ENCODE measurements around the gene HIF1A. TPM values are rescaled to one million over a fixed set of nuclear protein-coding genes. Genes with fewer than 3 reads are reported as not detected.
A peak's percentile ranks its signal among the peaks of the same experiment; 100 is the strongest.
"Not testable (repeated sequence)": the region's sequence is repeated elsewhere in the genome, so short reads cannot be mapped to it uniquely, and the experiment has no call there.

Gene HIF1A
- total RNA-seq, 1 donor from 2014 or later = 179 TPM

DNA sequence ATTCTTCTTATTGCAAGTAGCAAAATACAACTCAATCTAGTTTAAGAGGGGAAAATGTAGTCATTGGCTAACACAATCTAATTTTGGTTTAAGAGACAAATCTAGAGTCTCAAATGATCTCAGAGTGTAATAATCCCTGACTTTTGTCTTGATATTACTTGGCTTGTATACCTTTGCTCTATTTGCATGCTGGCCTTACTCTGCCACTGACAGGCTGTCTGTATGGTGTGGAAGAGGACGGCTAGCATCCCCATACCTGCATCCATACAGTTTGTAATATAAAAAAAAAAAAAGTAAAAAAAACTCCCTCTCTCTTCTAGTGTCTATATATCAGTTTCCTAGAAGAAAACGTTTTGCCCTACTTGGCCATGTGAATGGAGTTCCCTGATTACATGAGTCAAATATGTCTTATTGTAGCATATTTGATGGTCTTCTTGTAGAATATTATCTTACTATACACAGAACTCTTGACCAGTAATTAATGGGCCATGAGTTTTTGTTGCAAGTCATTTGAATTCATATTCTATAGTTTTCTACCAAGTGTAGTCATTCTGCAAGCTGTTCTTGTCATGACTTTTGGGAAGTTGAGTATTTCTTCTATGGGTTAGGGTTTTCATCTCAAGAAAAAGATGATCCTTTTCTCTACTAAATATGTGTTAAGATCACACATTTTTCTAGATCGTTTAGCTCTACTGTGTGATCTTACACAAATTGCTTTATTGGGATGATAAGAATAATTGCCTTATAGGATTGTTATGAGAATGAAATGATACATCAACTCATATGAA, 8.2 kb downstream of the HIF1A start:
- Mint-ChIP-seq H3K9me3 (no peaks in the 10 kb centered on the region), H3K27ac (peak overlapping the region; percentile 46), H3K36me3 (ENCODE audit: low read depth) (peaks cover 24% of the 10 kb centered on the region), H3K4me1 (peaks cover 77% of the 10 kb centered on the region), H3K4me3 (peak overlapping the region; percentile 48), H3K27me3 (no peaks in the 10 kb centered on the region)
- DNase-seq (no peak), ATAC-seq (ENCODE audit: low read depth) (peak; percentile 30)
- POLR2A ChIA-PET = interaction anchor here (0.6 to 1.7 kb wide), 5 partner anchors 9 to 233 kb away, joined by 3 to 6 read pairs (median 3); partner anchors contain the start of gene HIF1A
- intact Hi-C loops (cut with micrococcal nuclease) = loop anchor here (1.0 to 2.0 kb wide), 2 partner anchors 8 to 15 kb away; no protein-coding TSS in a partner anchor
- CTCF ChIA-PET = interaction anchor here (0.9 to 1.6 kb wide), 2 partner anchors 15 to 239 kb away, joined by 4 to 5 read pairs; no protein-coding TSS in a partner anchor
- TF ChIP-seq, protein P1, sequence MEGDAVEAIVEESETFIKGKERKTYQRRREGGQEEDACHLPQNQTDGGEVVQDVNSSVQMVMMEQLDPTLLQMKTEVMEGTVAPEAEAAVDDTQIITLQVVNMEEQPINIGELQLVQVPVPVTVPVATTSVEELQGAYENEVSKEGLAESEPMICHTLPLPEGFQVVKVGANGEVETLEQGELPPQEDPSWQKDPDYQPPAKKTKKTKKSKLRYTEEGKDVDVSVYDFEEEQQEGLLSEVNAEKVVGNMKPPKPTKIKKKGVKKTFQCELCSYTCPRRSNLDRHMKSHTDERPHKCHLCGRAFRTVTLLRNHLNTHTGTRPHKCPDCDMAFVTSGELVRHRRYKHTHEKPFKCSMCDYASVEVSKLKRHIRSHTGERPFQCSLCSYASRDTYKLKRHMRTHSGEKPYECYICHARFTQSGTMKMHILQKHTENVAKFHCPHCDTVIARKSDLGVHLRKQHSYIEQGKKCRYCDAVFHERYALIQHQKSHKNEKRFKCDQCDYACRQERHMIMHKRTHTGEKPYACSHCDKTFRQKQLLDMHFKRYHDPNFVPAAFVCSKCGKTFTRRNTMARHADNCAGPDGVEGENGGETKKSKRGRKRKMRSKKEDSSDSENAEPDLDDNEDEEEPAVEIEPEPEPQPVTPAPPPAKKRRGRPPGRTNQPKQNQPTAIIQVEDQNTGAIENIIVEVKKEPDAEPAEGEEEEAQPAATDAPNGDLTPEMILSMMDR (IDR thresholded peaks at IDR 0.05) = no peak

DNA sequence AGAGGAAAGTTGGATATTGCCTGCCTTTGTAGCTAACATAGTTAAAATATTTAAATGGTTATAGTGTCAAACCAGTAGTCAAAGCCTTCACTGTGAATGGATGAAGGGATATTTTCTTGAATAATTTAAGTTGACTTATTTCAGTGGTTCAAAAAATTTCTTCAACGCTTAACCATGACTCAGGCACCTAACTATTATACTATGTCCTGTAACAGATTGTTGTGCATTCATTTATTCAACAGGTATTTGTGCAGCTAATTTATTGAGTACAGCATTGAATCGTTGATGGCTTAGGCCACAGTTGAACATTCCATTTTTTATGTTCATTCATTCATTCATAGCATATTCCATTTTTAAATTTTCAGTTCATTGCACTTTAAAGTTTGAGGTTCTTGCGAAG, 9.2 kb downstream of the HIF1A start:
- DNase-seq (no peak), ATAC-seq (ENCODE audit: low read depth) (no peak)
- POLR2A ChIA-PET = interaction anchor here (0.5 to 1.7 kb wide), 3 partner anchors 10 to 200 kb away, joined by 3 to 6 read pairs (median 5); partner anchors contain the start of gene HIF1A
- H3K36me3 Mint-ChIP-seq (ENCODE audit: low read depth) = peaks cover 23% of the 10 kb centered on the region
- H3K4me1 Mint-ChIP-seq = peaks cover 76% of the 10 kb centered on the region
- intact Hi-C loops (cut with micrococcal nuclease) = no loop called here
- CTCF ChIA-PET = interaction anchor here (0.9 to 1.6 kb wide), 2 partner anchors 14 to 240 kb away, joined by 4 to 5 read pairs; no protein-coding TSS in a partner anchor
- H3K9me3 Mint-ChIP-seq = no peaks in the 10 kb centered on the region
- TF ChIP-seq, protein P1 (IDR thresholded peaks at IDR 0.05) = no peak
- no peak overlapping the region for H3K27ac Mint-ChIP-seq
- no peak overlapping the region for H3K4me3 Mint-ChIP-seq
- H3K27me3 Mint-ChIP-seq = no peaks in the 10 kb centered on the region

DNA sequence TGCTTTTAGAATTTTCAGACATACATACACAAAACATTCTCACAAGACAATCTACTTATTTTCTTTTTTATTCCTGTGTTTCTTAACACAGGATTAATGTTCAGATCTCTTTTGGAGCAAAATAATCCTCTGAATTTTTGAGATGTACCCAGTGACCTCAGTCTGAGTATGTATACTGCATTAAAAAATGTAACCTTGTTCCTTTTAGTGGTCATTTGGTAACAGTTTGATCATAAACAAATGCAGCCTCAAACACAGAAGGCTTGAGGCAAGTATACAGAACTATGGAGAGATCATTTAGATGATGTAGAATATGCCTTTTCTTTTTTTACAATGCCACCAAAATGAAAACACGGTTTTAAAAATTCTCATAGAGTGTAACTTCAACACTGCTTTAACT, 9.7 kb downstream of the HIF1A start:
- no peak overlapping the region for H3K27ac Mint-ChIP-seq
- no peak for ATAC-seq (ENCODE audit: low read depth)
- no peak for DNase-seq
- ChIA-PET POLR2A (interaction anchor here (0.5 to 1.7 kb wide), 4 partner anchors 9 to 200 kb away, joined by 3 to 7 read pairs (median 6); partner anchors contain the start of gene HIF1A), CTCF (interaction anchor here (0.6 kb wide), 1 partner anchor 26 kb away, joined by 3 read pairs; no protein-coding TSS in a partner anchor)
- intact Hi-C loops (cut with micrococcal nuclease) = no loop called here
- no peaks in the 10 kb centered on the region for H3K27me3 Mint-ChIP-seq
- TF ChIP-seq, protein P1 (IDR thresholded peaks at IDR 0.05) = no peak
- peak overlapping the region; percentile 4 for H3K4me3 Mint-ChIP-seq
- no peaks in the 10 kb centered on the region for H3K9me3 Mint-ChIP-seq
- peaks cover 23% of the 10 kb centered on the region for H3K36me3 Mint-ChIP-seq (ENCODE audit: low read depth)
- H3K4me1 Mint-ChIP-seq = peaks cover 76% of the 10 kb centered on the region

DNA sequence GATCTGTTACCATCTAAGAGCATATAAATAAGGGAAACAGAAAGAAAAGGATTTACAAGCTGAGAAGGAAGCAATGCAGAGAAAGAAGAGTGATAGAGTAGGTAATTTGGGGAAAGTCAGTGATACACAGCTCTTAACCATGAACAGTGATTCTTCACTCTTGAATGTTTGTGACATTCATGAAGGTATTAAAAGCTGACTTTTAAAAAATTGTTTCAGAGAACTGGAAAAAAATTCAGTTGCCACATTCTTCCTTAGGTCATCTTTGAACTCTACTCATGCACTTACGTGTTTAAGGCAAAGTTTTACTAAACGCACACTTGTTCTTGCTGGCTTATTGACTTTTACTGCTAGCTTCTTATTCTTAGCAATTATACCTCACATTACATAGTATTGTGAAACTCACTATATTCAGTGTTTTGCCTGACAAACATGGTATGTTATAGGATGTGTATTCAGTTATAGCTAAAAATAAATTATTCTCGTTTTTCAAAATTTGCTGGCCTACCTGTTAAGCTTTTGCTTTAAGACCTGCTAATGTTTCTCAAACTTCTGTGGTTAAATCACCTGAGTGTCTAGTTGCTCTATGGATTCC, 10.9 kb downstream of the HIF1A start:
- intact Hi-C loops (cut with micrococcal nuclease) = loop anchor here (1.0 kb wide), 1 partner anchor 8 kb away; no protein-coding TSS in a partner anchor
- Mint-ChIP-seq H3K27me3 (no peaks in the 10 kb centered on the region), H3K27ac (peak overlapping the region; percentile 46), H3K4me1 (peaks cover 79% of the 10 kb centered on the region), H3K4me3 (no peak overlapping the region), H3K9me3 (no peaks in the 10 kb centered on the region), H3K36me3 (ENCODE audit: low read depth) (peaks cover 19% of the 10 kb centered on the region)
- ChIA-PET POLR2A (interaction anchor here (0.6 to 1.4 kb wide), 5 partner anchors 9 to 159 kb away, joined by 3 to 7 read pairs (median 4); partner anchors contain the start of gene HIF1A), CTCF (interaction anchor here (1.3 kb wide), 1 partner anchor 132 kb away, joined by 4 read pairs; no protein-coding TSS in a partner anchor)
- ATAC-seq (ENCODE audit: low read depth) (no peak), DNase-seq (no peak)
- TF ChIP-seq, protein P1 (IDR thresholded peaks at IDR 0.05) = no peak

DNA sequence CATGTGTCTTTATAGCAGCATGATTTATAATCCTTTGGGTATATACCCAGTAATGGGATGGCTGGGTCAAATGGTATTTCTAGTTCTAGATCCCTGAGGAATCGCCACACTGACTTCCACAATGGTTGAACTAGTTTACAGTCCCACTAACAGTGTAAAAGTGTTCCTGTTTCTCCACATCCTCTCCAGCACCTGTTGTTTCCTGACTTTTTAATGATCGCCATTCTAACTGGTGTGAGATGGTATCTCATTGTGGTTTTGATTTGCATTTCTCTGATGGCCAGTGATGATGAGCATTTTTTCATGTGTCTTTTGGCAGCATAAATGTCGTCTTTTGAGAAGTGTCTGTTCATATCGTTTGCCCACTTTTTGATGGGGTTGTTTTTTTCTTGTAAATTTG, 12.5 kb downstream of the HIF1A start:
- intact Hi-C loops (cut with micrococcal nuclease); CTCF ChIA-PET; ATAC-seq (ENCODE audit: low read depth); POLR2A ChIA-PET; H3K9me3 Mint-ChIP-seq; H3K27me3 Mint-ChIP-seq; DNase-seq; H3K27ac Mint-ChIP-seq; H3K4me3 Mint-ChIP-seq: not testable (repeated sequence)
- peaks cover 83% of the 10 kb centered on the region for H3K4me1 Mint-ChIP-seq
- peaks cover 19% of the 10 kb centered on the region for H3K36me3 Mint-ChIP-seq (ENCODE audit: low read depth)

DNA sequence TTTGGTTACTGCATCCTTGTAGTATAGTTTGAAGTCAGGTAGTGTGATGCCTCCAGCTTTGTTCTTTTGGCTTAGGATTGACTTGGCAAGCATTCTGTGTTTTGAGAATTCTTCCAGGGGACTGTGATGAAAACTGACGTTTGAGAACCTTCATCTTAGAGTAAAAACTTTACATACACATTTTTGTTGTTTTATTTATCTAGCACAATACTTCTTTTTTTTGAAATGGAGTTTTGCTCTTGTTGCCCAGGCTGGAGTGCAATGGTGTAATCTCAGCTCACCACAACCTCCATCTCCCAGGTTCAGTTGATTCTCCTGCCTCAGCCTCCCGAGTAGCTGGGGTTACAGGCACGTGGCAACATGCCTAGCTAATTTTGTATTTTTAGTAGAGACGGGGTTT, 13.4 kb downstream of the HIF1A start:
- H3K9me3 Mint-ChIP-seq; H3K4me3 Mint-ChIP-seq; ATAC-seq (ENCODE audit: low read depth); DNase-seq; POLR2A ChIA-PET; intact Hi-C loops (cut with micrococcal nuclease); H3K27me3 Mint-ChIP-seq: not testable (repeated sequence)
- Mint-ChIP-seq H3K27ac (peak overlapping the region; percentile 35), H3K36me3 (ENCODE audit: low read depth) (peaks cover 21% of the 10 kb centered on the region), H3K4me1 (peaks cover 82% of the 10 kb centered on the region)
- CTCF ChIA-PET = interaction anchor here (0.9 kb wide), 1 partner anchor 28 kb away, joined by 3 read pairs; no protein-coding TSS in a partner anchor
